H9 (cell line): ENCODE results near the gene LRFN3. TPM values are rescaled to one million over a fixed set of nuclear protein-coding genes. Genes with fewer than 3 reads are reported as not detected.

Experiments
- DNase-seq: peaks from one replicate; pipeline ENCODE4 v3.0.0-alpha.2; 2017
- H2AFZ ChIP-seq: one replicate; pipeline ENCODE4 v1.6.1; 2013; ENCODE audit warnings: mild to moderate bottlenecking, low read length, control low read depth, moderate library complexity
- H2AK5ac ChIP-seq: 2 replicates; pipeline ENCODE4 v1.6.1; 2013; ENCODE audit warnings: low read length, control low read depth, mixed read lengths; ENCODE audit not compliant: insufficient read length
- H2BK120ac ChIP-seq: one replicate; pipeline ENCODE4 v1.6.1; 2013; ENCODE audit warnings: low read depth, mild to moderate bottlenecking, low read length, control low read depth, inconsistent platforms; ENCODE audit not compliant: poor library complexity, severe bottlenecking
- H2BK12ac ChIP-seq: 2 replicates; pipeline ENCODE4 v1.6.1; 2013; ENCODE audit warnings: low read length, control low read depth, mixed read lengths, low read depth; ENCODE audit not compliant: insufficient read length
- H2BK15ac ChIP-seq: 2 replicates; pipeline ENCODE4 v1.6.1; 2013; ENCODE audit warnings: low read depth, low read length, control low read depth
- H2BK20ac ChIP-seq: one replicate; pipeline ENCODE4 v1.6.1; 2013; ENCODE audit warnings: low read depth, mild to moderate bottlenecking, low read length, control low read depth, inconsistent platforms; ENCODE audit not compliant: poor library complexity, severe bottlenecking
- H2BK5ac ChIP-seq: 2 replicates; pipeline ENCODE4 v1.6.1; 2013; ENCODE audit warnings: low read length, control low read depth, mixed read lengths; ENCODE audit not compliant: insufficient read length
- H3K14ac ChIP-seq: 2 replicates; pipeline ENCODE4 v1.6.1; 2013; ENCODE audit warnings: low read length, control low read depth; ENCODE audit not compliant: insufficient read depth
- H3K18ac ChIP-seq: 2 replicates; pipeline ENCODE4 v1.6.1; 2013; ENCODE audit warnings: low read depth, mild to moderate bottlenecking, mixed read lengths, low read length, control low read depth; ENCODE audit not compliant: insufficient read length
- H3K23ac ChIP-seq: 2 replicates; pipeline ENCODE4 v1.6.1; 2013; ENCODE audit warnings: low read length, control low read depth, mixed read lengths, low read depth; ENCODE audit not compliant: insufficient read length
- H3K23me2 ChIP-seq: 2 replicates; pipeline ENCODE4 v1.6.1; 2013; ENCODE audit warnings: low read depth, mild to moderate bottlenecking, mixed read lengths, low read length, control low read depth; ENCODE audit not compliant: insufficient read length, poor library complexity, severe bottlenecking
- H3K27ac ChIP-seq: 2 replicates; pipeline ENCODE4 v1.5.1; 2013; ENCODE audit warnings: low read length, control low read depth, mixed read lengths, low read depth; ENCODE audit not compliant: insufficient read length
- H3K27me3 ChIP-seq: 2 replicates; pipeline ENCODE4 v1.6.1; 2013; ENCODE audit warnings: low read length, control low read depth, inconsistent platforms; ENCODE audit not compliant: insufficient read depth
- H3K4ac ChIP-seq: 2 replicates; pipeline ENCODE4 v1.6.1; 2013; ENCODE audit warnings: low read depth, mild to moderate bottlenecking, control low read depth, inconsistent platforms, low read length, moderate library complexity
- H3K4me1 ChIP-seq: 2 replicates; pipeline ENCODE4 v1.6.1; 2013; ENCODE audit warnings: low read length, control low read depth, inconsistent platforms; ENCODE audit not compliant: insufficient read depth
- H3K4me2 ChIP-seq: 2 replicates; pipeline ENCODE4 v1.6.1; 2013; ENCODE audit warnings: low read length, control low read depth, mixed read lengths; ENCODE audit not compliant: insufficient read length, insufficient read depth
- H3K56ac ChIP-seq: 2 replicates; pipeline ENCODE4 v1.6.1; 2013; ENCODE audit warnings: low read depth, mild to moderate bottlenecking, mixed read lengths, low read length, control low read depth; ENCODE audit not compliant: insufficient read length
- H3K79me1 ChIP-seq: 2 replicates; pipeline ENCODE4 v1.6.1; 2013; ENCODE audit warnings: low read depth, mild to moderate bottlenecking, moderate library complexity, low read length, control low read depth, inconsistent platforms; ENCODE audit not compliant: insufficient read depth, poor library complexity, severe bottlenecking
- H3K79me2 ChIP-seq: 2 replicates; pipeline ENCODE4 v1.6.1; 2013; ENCODE audit warnings: low read length, control low read depth, inconsistent platforms; ENCODE audit not compliant: insufficient read depth
- H3K9ac ChIP-seq: 2 replicates; pipeline ENCODE4 v1.6.1; 2013; ENCODE audit warnings: low read length, control low read depth, mixed read lengths; ENCODE audit not compliant: insufficient read length; ENCODE audit errors: extremely low read depth
- H3K9me3 ChIP-seq: one replicate; pipeline ENCODE4 v1.6.1; 2013; ENCODE audit warnings: low read depth, low read length, inconsistent platforms; ENCODE audit not compliant: control insufficient read depth
- H3T11ph ChIP-seq: one replicate; pipeline ENCODE4 v1.6.1; 2013; ENCODE audit warnings: mild to moderate bottlenecking, low read length, control low read depth, inconsistent platforms
- H4K20me1 ChIP-seq: one replicate; pipeline ENCODE4 v1.6.1; 2013; ENCODE audit not compliant: control insufficient read depth, insufficient read length, insufficient read depth
- H4K5ac ChIP-seq: 2 replicates; pipeline ENCODE4 v1.6.1; 2013; ENCODE audit warnings: low read depth, mild to moderate bottlenecking, mixed read lengths, low read length, control low read depth; ENCODE audit not compliant: insufficient read length
- H4K8ac ChIP-seq: replicated peaks from 2 replicates; pipeline ENCODE4 v1.6.1; 2013; ENCODE audit warnings: low read length, control low read depth, mixed read lengths, low read depth; ENCODE audit not compliant: insufficient read length
- H4K91ac ChIP-seq: 2 replicates; pipeline ENCODE4 v1.6.1; 2013; ENCODE audit warnings: low read depth, mild to moderate bottlenecking, moderate library complexity, mixed read lengths, low read length, control low read depth; ENCODE audit not compliant: insufficient read length
- H3K27ac Mint-ChIP-seq, 3 experiments: 2 replicates in 2 of 3; 3 replicates in 1 of 3; pipeline ENCODE4 v1.8.0; 2020 to 2021; ENCODE audit warnings: mixed read lengths in 3 of 3, mild to moderate bottlenecking in 1 of 3, moderate library complexity in 1 of 3
- H3K27me3 Mint-ChIP-seq: 2 replicates; pipeline ENCODE4 v1.8.0; 2021; ENCODE audit warnings: low read depth, mild to moderate bottlenecking, moderate library complexity, mixed read lengths
- H3K36me3 Mint-ChIP-seq, 3 experiments: 2 replicates in 2 of 3; 3 replicates in 1 of 3; pipeline ENCODE4 v1.8.0; 2020 to 2021; ENCODE audit warnings: low read depth in 3 of 3, mixed read lengths in 3 of 3; ENCODE audit not compliant: insufficient read depth in 1 of 3
- H3K4me1 Mint-ChIP-seq, 2 experiments: 2 replicates each; pipeline ENCODE4 v1.8.0; 2020; ENCODE audit warnings: mixed read lengths in 2 of 2
- H3K4me3 Mint-ChIP-seq, 2 experiments: 2 replicates in 1 of 2; 3 replicates in 1 of 2; pipeline ENCODE4 v1.8.0; 2020 to 2021; ENCODE audit warnings: mild to moderate bottlenecking in 2 of 2, mixed read lengths in 2 of 2, moderate library complexity in 1 of 2
- H3K9me3 Mint-ChIP-seq, 2 experiments: 2 replicates in 1 of 2; 3 replicates in 1 of 2; pipeline ENCODE4 v1.8.0; 2020; ENCODE audit warnings: mild to moderate bottlenecking in 2 of 2, mixed read lengths in 2 of 2, moderate library complexity in 1 of 2
- WGBS: extraction: QIAGEN DNeasy Blood & Tissue Kit; methylation state at CpG from one replicate; pipeline ENCODE4 v1.1.7; 2013; ENCODE audit warnings: missing lambda C conversion rate, low lambda C conversion rate, mixed read lengths; ENCODE audit not compliant: insufficient read length; ENCODE audit errors: extremely low coverage; 5-methylcytosine and 5-hydroxymethylcytosine counted together
- total RNA-seq: library from RNA; stranded (reverse); gene quantifications from 2 replicates; pipeline ENCODE4 v1.2.1, GENCODE V29; 2021
- TF ChIP-seq, protein P1 (sequence below): fragments of 200-600 bp; sonication (generic); conservative IDR thresholded peaks from 3 replicates; pipeline ENCODE4 v1.8.0; 2021; ENCODE audit warnings: antibody characterized with exemption, mild to moderate bottlenecking

The LRFN3 gene
- total RNA-seq, 1 experiment from 2014 or later: 20.5 TPM

DNA sequence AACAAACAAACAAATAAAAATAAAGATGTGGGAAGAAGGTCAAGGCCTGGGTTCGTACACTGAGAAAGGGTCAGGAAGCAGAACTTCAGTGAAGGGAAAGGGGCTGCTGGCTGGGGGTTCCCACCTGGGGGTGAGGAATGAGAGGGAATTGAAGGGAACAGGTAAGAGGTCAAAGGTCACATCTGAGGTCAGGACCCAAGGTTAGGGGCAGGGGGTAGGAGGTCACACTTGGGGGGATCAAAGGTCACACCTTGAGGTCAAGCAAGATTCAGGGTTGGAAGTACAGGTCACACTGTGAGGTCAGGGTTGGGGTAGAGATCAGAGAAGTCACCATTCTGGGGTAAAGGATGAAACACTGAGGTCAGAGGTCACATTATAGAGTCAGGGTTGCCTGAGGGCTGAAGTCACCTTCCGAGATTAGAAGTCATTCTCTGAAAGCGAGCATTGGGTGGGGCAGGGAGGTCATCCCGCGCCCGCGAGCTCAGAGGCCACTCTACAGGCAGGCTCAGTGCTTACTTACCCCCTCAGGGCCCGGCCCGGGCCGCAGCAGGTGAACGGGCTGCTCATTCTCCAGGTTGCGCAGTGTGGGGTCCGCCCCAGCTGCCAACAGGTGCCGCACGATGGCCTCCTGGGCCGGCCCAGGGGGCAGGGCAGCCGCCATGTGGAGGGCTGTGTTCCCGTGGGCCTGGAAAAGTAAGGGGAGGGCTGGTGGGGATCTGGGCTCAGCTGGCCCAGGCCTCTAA lies 46.6 kb upstream of the LRFN3 start:
- H3K56ac ChIP-seq: no peak overlapping the region
- Mint-ChIP-seq H3K9me3 (no peaks in the 10 kb centered on the region), H3K4me3 (no peak overlapping the region), H3K27ac (no peak overlapping the region), H3K4me1 (no peaks in the 10 kb centered on the region), H3K36me3 (peaks cover 36 to 68% (median 62%) of the 10 kb centered on the region in 3 experiments), H3K27me3 (no peaks in the 10 kb centered on the region)
- H3K4me1 ChIP-seq: no peaks in the 10 kb centered on the region
- H3K9me3 ChIP-seq: no peaks in the 10 kb centered on the region
- H4K5ac ChIP-seq: no peak overlapping the region
- H4K8ac ChIP-seq: no peak overlapping the region
- no peak overlapping the region for H3K4ac ChIP-seq
- no peak overlapping the region for H3K14ac ChIP-seq
- no peak overlapping the region for H2BK5ac ChIP-seq
- no peaks in the 10 kb centered on the region for H3K23me2 ChIP-seq
- H3K4me2 ChIP-seq: no peak overlapping the region
- no peak for DNase-seq
- H2AFZ ChIP-seq: no peak overlapping the region
- H3K27ac ChIP-seq: no peak overlapping the region
- no peak overlapping the region for H3T11ph ChIP-seq
- H2BK12ac ChIP-seq: no peak overlapping the region
- H3K79me2 ChIP-seq: no peaks in the 10 kb centered on the region
- no peak overlapping the region for H3K23ac ChIP-seq
- no peaks in the 10 kb centered on the region for H3K27me3 ChIP-seq
- H4K20me1 ChIP-seq: no peaks in the 10 kb centered on the region
- no peak overlapping the region for H4K91ac ChIP-seq
- H2BK20ac ChIP-seq: no peak overlapping the region
- WGBS: no CpG with 5 or more reads among the region's 18 CpGs
- no peak overlapping the region for H2BK120ac ChIP-seq
- no peak overlapping the region for H2BK15ac ChIP-seq
- TF ChIP-seq, protein P1, sequence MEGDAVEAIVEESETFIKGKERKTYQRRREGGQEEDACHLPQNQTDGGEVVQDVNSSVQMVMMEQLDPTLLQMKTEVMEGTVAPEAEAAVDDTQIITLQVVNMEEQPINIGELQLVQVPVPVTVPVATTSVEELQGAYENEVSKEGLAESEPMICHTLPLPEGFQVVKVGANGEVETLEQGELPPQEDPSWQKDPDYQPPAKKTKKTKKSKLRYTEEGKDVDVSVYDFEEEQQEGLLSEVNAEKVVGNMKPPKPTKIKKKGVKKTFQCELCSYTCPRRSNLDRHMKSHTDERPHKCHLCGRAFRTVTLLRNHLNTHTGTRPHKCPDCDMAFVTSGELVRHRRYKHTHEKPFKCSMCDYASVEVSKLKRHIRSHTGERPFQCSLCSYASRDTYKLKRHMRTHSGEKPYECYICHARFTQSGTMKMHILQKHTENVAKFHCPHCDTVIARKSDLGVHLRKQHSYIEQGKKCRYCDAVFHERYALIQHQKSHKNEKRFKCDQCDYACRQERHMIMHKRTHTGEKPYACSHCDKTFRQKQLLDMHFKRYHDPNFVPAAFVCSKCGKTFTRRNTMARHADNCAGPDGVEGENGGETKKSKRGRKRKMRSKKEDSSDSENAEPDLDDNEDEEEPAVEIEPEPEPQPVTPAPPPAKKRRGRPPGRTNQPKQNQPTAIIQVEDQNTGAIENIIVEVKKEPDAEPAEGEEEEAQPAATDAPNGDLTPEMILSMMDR: no peak
- H3K79me1 ChIP-seq: no peaks in the 10 kb centered on the region
- no peak overlapping the region for H2AK5ac ChIP-seq
- H3K18ac ChIP-seq: no peak overlapping the region
- no peak overlapping the region for H3K9ac ChIP-seq
